ENCODE measurements around the gene STS.

Gene STS

GRCh38 chrX:7120878-7121219, 26.7 kb upstream of the STS start:
- H3K27ac ChIP-seq, result peak overlapping the region; percentile 85
- TF ChIP-seq CTCF (conservative IDR thresholded peaks at IDR 0.05) (no peak), ZFX (IDR thresholded peaks at IDR 0.05) (no peak)

GRCh38 chrX:7127056-7127455, 20.5 kb upstream of the STS start:
- TF ChIP-seq CTCF (conservative IDR thresholded peaks at IDR 0.05) (no peak), ZFX (IDR thresholded peaks at IDR 0.05) (no peak)
- H3K27ac ChIP-seq, result no peak overlapping the region

- peak overlapping the region; percentile 81 for H3K27ac ChIP-seq
Measured at GRCh38 chrX:7131621-7132020, 15.9 kb upstream of the STS start.

DNA sequence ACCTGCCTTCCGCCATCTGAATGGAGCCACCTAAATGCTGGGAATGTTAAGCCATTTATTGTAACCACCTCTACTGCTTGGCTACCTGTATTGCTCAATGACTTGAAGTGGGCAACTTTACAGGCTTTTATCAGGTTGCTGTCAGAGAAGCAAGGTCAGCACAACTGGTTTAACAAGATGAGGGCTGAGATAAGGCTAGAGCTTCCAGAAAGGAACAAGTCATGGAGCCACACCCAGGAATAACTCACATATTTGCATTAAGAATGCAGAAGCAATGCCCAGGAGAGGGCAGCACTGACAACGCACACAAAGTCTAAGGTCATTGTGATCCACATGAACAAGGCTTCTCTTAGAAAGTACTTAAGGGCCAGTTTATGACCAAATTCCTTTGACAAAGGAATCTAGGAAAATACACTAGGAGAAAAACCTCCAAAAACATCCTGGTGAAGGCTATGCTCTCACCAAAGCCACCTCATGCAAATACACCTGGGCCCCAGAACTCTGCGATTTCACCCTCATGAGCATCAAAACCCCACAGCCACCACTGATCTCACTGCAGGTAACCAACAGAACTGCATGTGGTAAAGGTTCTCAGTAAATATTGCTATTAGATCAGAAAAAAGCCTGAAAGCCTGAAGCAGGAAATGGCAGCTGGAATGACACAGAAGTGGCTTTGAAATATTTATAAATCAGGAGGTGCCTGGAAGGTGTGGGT, 15.0 kb upstream of the STS start:
- peak overlapping the region; percentile 81 for H3K27ac ChIP-seq
- TF ChIP-seq ZFX (IDR thresholded peaks at IDR 0.05) (no peak), CTCF (conservative IDR thresholded peaks at IDR 0.05) (peak; percentile 75)

More at GRCh38 chrX:7131621-7132020, 15.9 kb upstream of the STS start:
- TF ChIP-seq CTCF (conservative IDR thresholded peaks at IDR 0.05) (no peak), ZFX (IDR thresholded peaks at IDR 0.05) (no peak)

GRCh38 chrX:7133050-7133440, 14.5 kb upstream of the STS start:
- H3K27ac ChIP-seq, result peak overlapping the region; percentile 81
- TF ChIP-seq ZFX (IDR thresholded peaks at IDR 0.05) (no peak), CTCF (conservative IDR thresholded peaks at IDR 0.05) (no peak)

DNA sequence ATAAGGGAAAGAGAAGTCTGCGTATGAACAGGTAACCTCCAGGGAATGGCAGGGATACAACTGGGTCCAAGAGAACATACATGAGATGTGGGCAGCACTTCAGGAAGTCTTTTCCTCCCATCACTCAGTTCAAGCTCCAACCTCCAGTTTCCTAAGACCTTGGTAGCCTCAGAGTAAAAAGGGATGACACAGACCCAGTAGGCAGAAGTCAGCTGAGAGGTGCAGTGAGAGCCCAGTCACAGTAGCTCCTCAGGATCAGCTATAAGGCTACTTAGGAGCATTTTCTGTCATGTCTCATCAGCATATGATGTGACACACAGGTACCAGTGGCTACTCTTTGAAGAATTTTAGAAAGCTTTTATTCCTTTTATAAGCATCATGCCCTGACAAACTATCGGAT, 12.5 kb upstream of the STS start:
- H3K27ac ChIP-seq, result no peak overlapping the region
- no peak for TF ChIP-seq CTCF (conservative IDR thresholded peaks at IDR 0.05)
- no peak for TF ChIP-seq ZFX (IDR thresholded peaks at IDR 0.05)

DNA sequence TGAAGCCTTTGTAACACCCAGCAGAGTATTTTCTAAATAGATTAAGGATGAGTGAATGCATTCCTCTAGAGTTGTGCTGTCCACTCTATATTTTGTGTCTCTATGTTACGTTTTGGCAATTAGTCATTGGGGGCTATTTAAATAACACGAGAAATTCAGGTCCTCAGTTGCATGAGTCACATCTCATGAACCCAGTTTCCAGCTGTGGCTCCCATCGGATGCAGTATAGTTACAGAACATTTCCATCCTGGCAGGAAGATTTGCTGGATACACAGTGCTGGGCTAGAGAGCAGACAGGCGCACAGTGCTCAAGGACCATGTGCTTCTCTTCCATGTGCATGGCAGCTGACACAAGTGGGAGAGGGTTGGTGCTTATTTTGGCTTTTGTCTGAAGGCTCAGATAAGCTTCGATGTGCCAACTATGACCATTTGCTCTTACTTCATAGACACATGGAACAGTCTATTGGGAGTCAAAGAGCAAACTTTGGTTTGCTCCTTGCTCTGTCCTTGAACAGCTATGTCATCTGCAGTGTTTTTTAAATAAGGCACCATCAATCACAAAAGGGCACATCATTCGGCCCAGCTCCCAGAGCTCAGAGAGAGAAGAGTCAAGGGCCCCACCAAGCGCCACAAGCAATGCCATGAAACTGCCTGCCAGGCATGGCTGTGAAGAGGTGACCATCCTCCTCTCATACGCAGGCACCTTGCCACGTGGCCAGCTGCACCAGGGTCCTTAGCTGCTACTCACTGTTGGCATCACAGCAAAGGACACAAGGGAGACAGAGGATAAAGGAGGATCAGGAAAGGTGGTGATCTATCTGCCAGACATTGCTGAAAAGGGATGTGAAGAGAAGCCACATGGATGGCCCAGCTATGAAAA, 8.1 kb upstream of the STS start:
- TF ChIP-seq ZFX (IDR thresholded peaks at IDR 0.05) (no peak), CTCF (conservative IDR thresholded peaks at IDR 0.05) (no peak)
- no peak overlapping the region for H3K27ac ChIP-seq

Data from C4-2B (cell line).